HCT116 (cell line): ENCODE data around the gene DNASE1L1. TPM values are rescaled to one million over a fixed set of nuclear protein-coding genes. Genes with fewer than 3 reads are reported as not detected.

Experiments used
- ATAC-seq: fragments of 200-7000 bp; cut with Tn5 transposase; 2 replicates; pipeline ENCODE4 v1.9.1; 2020; ENCODE audit warnings: mild to moderate bottlenecking, moderate library complexity
- BruUV-seq: library from RNA; stranded (reverse); fragments of 400-500 nt; replicated peaks from 2 replicates; lab custom pipeline; 2021; lab: Mats Ljungman, UMichigan
- CTCF ChIA-PET: fragments of 300-600 bp; sonication (Branson Sonifier 250); formaldehyde crosslinking; loops from one replicate; lab custom pipeline; 2021; ENCODE audit warnings: antibody characterized with exemption; lab: Charles Lee
- POLR2A ChIA-PET: fragments of 300-600, 350-600 bp; sonication (Branson Sonifier 250); formaldehyde crosslinking; loops from one replicate; lab custom pipeline; 2021; ENCODE audit warnings: antibody characterized with exemption; lab: Charles Lee
- RAD21 ChIA-PET, 2 experiments: fragments of 300-600 bp; sonication (Branson Sonifier 250); formaldehyde crosslinking; loops; one replicate each; lab custom pipeline; 2023; ENCODE audit warnings: low total read pairs in 2 of 2; ENCODE audit not compliant: uncharacterized antibody in 2 of 2, unreplicated experiment in 2 of 2, low non-redundant PET in 1 of 2; lab: Charles Lee
- DNase-seq: peaks from one replicate; pipeline ENCODE4 v3.0.0-alpha.2; 2010; ENCODE audit warnings: low read depth, low spot score
- H2AFZ ChIP-seq: fragments of 200-600 bp; shearing (Covaris generic), sonication (generic); 2 replicates; pipeline ENCODE4 v1.6.1; 2017; ENCODE audit warnings: low read depth, mixed run types, mixed read lengths, antibody characterized with exemption, low read length; ENCODE audit not compliant: poor library complexity, severe bottlenecking
- H3K27ac ChIP-seq: 2 replicates; pipeline ENCODE4 v1.5.1; 2012; ENCODE audit warnings: low read depth, low read length
- H3K27me3 ChIP-seq: fragments of 200-600 bp; sonication (generic); 2 replicates; pipeline ENCODE4 v1.6.1; 2016; ENCODE audit warnings: mixed run types, low read length, mixed read lengths; ENCODE audit not compliant: insufficient read depth
- H3K36me3 ChIP-seq, 2 experiments: fragments of 200-500 bp in 1 of 2; fragments of 200-600 bp in 1 of 2; sonication (Bioruptor generic) in 1 of 2; sonication (generic) in 1 of 2; 2 replicates each; pipeline versions ENCODE4 v1.5.1 to v1.6.1; 2014 to 2016; ENCODE audit warnings: low read length in 2 of 2, inconsistent platforms in 1 of 2, mixed read lengths in 1 of 2, mixed run types in 1 of 2; ENCODE audit not compliant: insufficient read depth in 2 of 2, control insufficient read depth in 1 of 2
- H3K4me1 ChIP-seq, 2 experiments: fragments of 200-600 bp in 1 of 2; sonication (generic) in 1 of 2; 2 replicates each; pipeline versions ENCODE4 v1.5.1 to v1.6.1; 2012 to 2017; ENCODE audit warnings: low read length in 2 of 2, inconsistent platforms in 1 of 2, mild to moderate bottlenecking in 1 of 2, mixed read lengths in 1 of 2, mixed run types in 1 of 2, moderate library complexity in 1 of 2; ENCODE audit not compliant: insufficient read depth in 2 of 2, control insufficient read depth in 1 of 2
- H3K4me2 ChIP-seq: fragments of 200-600 bp; sonication (generic); 2 replicates; pipeline ENCODE4 v1.6.1; 2017; ENCODE audit warnings: mixed run types, low read length, mixed read lengths
- H3K4me3 ChIP-seq, 2 experiments: fragments of 200-600 bp in 1 of 2; sonication (generic) in 1 of 2; replicated peaks in 1 of 2; 2 replicates each; pipeline ENCODE4 v1.5.1; 2011 to 2016; ENCODE audit warnings: low read length in 2 of 2, control low read depth in 1 of 2, low read depth in 1 of 2, mild to moderate bottlenecking in 1 of 2, mixed read lengths in 1 of 2, mixed run types in 1 of 2
- H3K79me2 ChIP-seq: fragments of 200-600 bp; sonication (generic); 2 replicates; pipeline ENCODE4 v1.6.1; 2017; ENCODE audit warnings: mild to moderate bottlenecking, mixed run types, low read length, moderate library complexity, mixed read lengths; ENCODE audit not compliant: insufficient read depth
- H3K9ac ChIP-seq: fragments of 200-600 bp; sonication (generic); 2 replicates; pipeline ENCODE4 v1.6.1; 2016; ENCODE audit warnings: low read length, mixed read lengths
- H3K9me2 ChIP-seq: fragments of 200-600 bp; sonication (generic), shearing (Covaris generic); 2 replicates; pipeline ENCODE4 v1.6.1; 2017; ENCODE audit warnings: mixed run types, mild to moderate bottlenecking, moderate library complexity; ENCODE audit not compliant: insufficient read depth
- H3K9me3 ChIP-seq, 2 experiments: fragments of 200-500 bp in 1 of 2; fragments of 200-600 bp in 1 of 2; sonication (Bioruptor generic) in 1 of 2; sonication (generic) in 1 of 2; 2 replicates each; pipeline ENCODE4 v1.6.1; 2014 to 2017; ENCODE audit warnings: low read length in 2 of 2, mixed read lengths in 2 of 2, inconsistent platforms in 1 of 2, low read depth in 1 of 2, mild to moderate bottlenecking in 1 of 2, mixed run types in 1 of 2, moderate library complexity in 1 of 2; ENCODE audit not compliant: control insufficient read depth in 1 of 2, insufficient read depth in 1 of 2
- H4K20me1 ChIP-seq: fragments of 200-600 bp; sonication (generic), shearing (Covaris generic); 2 replicates; pipeline ENCODE4 v1.6.1; 2017; ENCODE audit warnings: mixed run types, mild to moderate bottlenecking, moderate library complexity; ENCODE audit not compliant: insufficient read depth
- ATF3 ChIP-seq: IDR thresholded peaks from 2 replicates; pipeline ENCODE4 v1.6.1; 2012
- EGR1 ChIP-seq: IDR thresholded peaks from 2 replicates; pipeline ENCODE4 v1.6.1; 2012; ENCODE audit warnings: low read depth
- ELF1 ChIP-seq: IDR thresholded peaks from 2 replicates; pipeline ENCODE4 v1.6.1; 2012; ENCODE audit warnings: low read depth, borderline replicate concordance
- MAX ChIP-seq: IDR thresholded peaks from 2 replicates; pipeline ENCODE4 v1.6.1; 2012
- REST ChIP-seq: IDR thresholded peaks from 2 replicates; pipeline ENCODE4 v1.6.1; 2012; ENCODE audit warnings: low read depth
- SP1 ChIP-seq: IDR thresholded peaks from 2 replicates; pipeline ENCODE4 v1.6.1; 2012; ENCODE audit warnings: low read depth
- ZFX ChIP-seq: fragments of 450-650 bp; IDR thresholded peaks from 2 replicates; pipeline ENCODE4 v1.6.1; 2017
- intact Hi-C: fragments of 100-400 bp; cut with micrococcal nuclease; formaldehyde crosslinking; loops from 2 replicates; pipeline ENCODE4 v1.10.0; 2022
- total RNA-seq: library from RNA; stranded (reverse); gene quantifications from one replicate; pipeline ENCODE4 v1.2.1, GENCODE V29; 2021; ENCODE audit not compliant: unreplicated experiment

DNASE1L1 gene
- total RNA-seq, 1 experiment from 2014 or later = 16.5 TPM

GRCh38 chrX:154435171-154435733 is 26.2 kb upstream of the DNASE1L1 start:
- no peak for ATAC-seq
- H3K9me3 ChIP-seq = no peaks in the 10 kb centered on the region
- H3K9me2 ChIP-seq = no peaks in the 10 kb centered on the region
- RAD21 ChIA-PET = interaction anchor here in 1 of 2 experiments (0.5 kb wide), 1 partner anchor 21 kb away, joined by 3 read pairs; no protein-coding TSS in a partner anchor
- peaks cover 3 to 13% of the 10 kb centered on the region in 2 experiments; a peak in 2 of 4 replicates for H3K4me1 ChIP-seq
- no peak overlapping the region for H3K27ac ChIP-seq
- no peaks in the 10 kb centered on the region for H3K36me3 ChIP-seq
- CTCF ChIA-PET = interaction anchor here (0.8 kb wide), 1 partner anchor 10 kb away, joined by 4 read pairs; no protein-coding TSS in a partner anchor
- H3K79me2 ChIP-seq = peaks cover 28% of the 10 kb centered on the region
- no peak for DNase-seq
- H3K9ac ChIP-seq = no peak overlapping the region
- no peaks in the 10 kb centered on the region for H3K27me3 ChIP-seq
- no peak overlapping the region for H2AFZ ChIP-seq
- intact Hi-C loops = no loop called here
- no peak for TF ChIP-seq SP1
- no peak for TF ChIP-seq REST
- no peak for TF ChIP-seq ZFX
- no peak for TF ChIP-seq MAX
- TF ChIP-seq EGR1 = no peak
- TF ChIP-seq ELF1 = no peak
- no peak for TF ChIP-seq ATF3
- H4K20me1 ChIP-seq = no peaks in the 10 kb centered on the region
- POLR2A ChIA-PET = no interaction called here
- no TSS peak for BruUV-seq
- no peak overlapping the region for H3K4me3 ChIP-seq
- no peak overlapping the region for H3K4me2 ChIP-seq
